ENCODE measurements around the gene ABLIM2.

GRCh38 chr4:8188085-8188484 lies 29.5 kb upstream of the ABLIM2 start:
- TF ChIP-seq, protein P1, sequence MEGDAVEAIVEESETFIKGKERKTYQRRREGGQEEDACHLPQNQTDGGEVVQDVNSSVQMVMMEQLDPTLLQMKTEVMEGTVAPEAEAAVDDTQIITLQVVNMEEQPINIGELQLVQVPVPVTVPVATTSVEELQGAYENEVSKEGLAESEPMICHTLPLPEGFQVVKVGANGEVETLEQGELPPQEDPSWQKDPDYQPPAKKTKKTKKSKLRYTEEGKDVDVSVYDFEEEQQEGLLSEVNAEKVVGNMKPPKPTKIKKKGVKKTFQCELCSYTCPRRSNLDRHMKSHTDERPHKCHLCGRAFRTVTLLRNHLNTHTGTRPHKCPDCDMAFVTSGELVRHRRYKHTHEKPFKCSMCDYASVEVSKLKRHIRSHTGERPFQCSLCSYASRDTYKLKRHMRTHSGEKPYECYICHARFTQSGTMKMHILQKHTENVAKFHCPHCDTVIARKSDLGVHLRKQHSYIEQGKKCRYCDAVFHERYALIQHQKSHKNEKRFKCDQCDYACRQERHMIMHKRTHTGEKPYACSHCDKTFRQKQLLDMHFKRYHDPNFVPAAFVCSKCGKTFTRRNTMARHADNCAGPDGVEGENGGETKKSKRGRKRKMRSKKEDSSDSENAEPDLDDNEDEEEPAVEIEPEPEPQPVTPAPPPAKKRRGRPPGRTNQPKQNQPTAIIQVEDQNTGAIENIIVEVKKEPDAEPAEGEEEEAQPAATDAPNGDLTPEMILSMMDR (conservative IDR thresholded peaks at IDR 0.05 in 1 of 2, IDR thresholded peaks at IDR 0.05 in 1 of 2; ENCODE audit: extremely low read depth in 1 of 2, insufficient read depth in 1 of 2, low read depth in 1 of 2, low read length in 2 of 2) = peak in 1 of 2 donors; percentile 16
- no peak for TF ChIP-seq EZH2 (IDR thresholded peaks at IDR 0.05; ENCODE audit: borderline replicate concordance, low read length)

All from mammary epithelial cell (primary cell).